Heart right ventricle (tissue), 16 donors: ENCODE data around the gene USP3. TPM values are rescaled to one million over a fixed set of nuclear protein-coding genes. Genes with fewer than 3 reads are reported as not detected.
"Not testable (repeated sequence)": the region's sequence is repeated elsewhere in the genome, so short reads cannot be mapped to it uniquely, and the experiment has no call there.

Source experiments
- ATAC-seq, 8 donors: fragments of 200-7000 bp; cut with Tn5 transposase; one replicate each; pipeline ENCODE4 v1.9.1; 2020; ENCODE audit warnings: mild to moderate bottlenecking in 8 of 8, moderate library complexity in 8 of 8, moderate number of reproducible peaks in 1 of 8
- DNase-seq, 2 donors: peaks; one replicate each; pipeline ENCODE4 v3.0.0-alpha.2; 2020
- H3K27ac ChIP-seq, 10 donors: fragments of 200-600 bp; sonication (generic) in 2 of 10; one replicate each; pipeline versions ENCODE4 v1.5.0 to v1.8.0; 2020 to 2022; ENCODE audit warnings: mild to moderate bottlenecking in 3 of 10
- H3K27me3 ChIP-seq, 7 donors: fragments of 200-600 bp; one replicate each; pipeline ENCODE4 v1.8.0; 2021 to 2022; ENCODE audit warnings: mild to moderate bottlenecking in 2 of 7
- H3K36me3 ChIP-seq, 9 donors: fragments of 200-600 bp; sonication (generic) in 1 of 9; one replicate each; pipeline versions ENCODE4 v1.5.0 to v1.8.0; 2020 to 2022; ENCODE audit warnings: mild to moderate bottlenecking in 2 of 9
- H3K4me1 ChIP-seq, 9 donors: fragments of 200-600 bp; sonication (generic) in 1 of 9; one replicate each; pipeline versions ENCODE4 v1.5.0 to v1.8.0; 2020 to 2022; ENCODE audit warnings: mild to moderate bottlenecking in 4 of 9
- H3K4me3 ChIP-seq, 10 donors: fragments of 200-600 bp; sonication (generic) in 2 of 10; one replicate each; pipeline versions ENCODE4 v1.5.0 to v1.8.0; 2020 to 2022; ENCODE audit warnings: mild to moderate bottlenecking in 7 of 10, moderate library complexity in 2 of 10
- H3K9me3 ChIP-seq, 11 donors: fragments of 200-600 bp in 10 of 11; sonication (generic) in 2 of 11; one replicate each; pipeline versions ENCODE4 v1.5.0 to v1.8.0; 2013 to 2022; ENCODE audit warnings: mild to moderate bottlenecking in 2 of 11, control low read depth in 1 of 11, moderate library complexity in 1 of 11
- WGBS, 2 donors: extraction: QIAGEN DNeasy Blood & Tissue Kit; methylation state at CpG; one replicate each; pipeline ENCODE4 v1.1.7; 2013; ENCODE audit warnings: inconsistent platforms in 1 of 2; 5-methylcytosine and 5-hydroxymethylcytosine counted together
- intact Hi-C, 10 donors: fragments of 100-400 bp; cut with DNase I; formaldehyde crosslinking; loops; one replicate each; pipeline versions ENCODE4 v1.11.1 to v1.14.2; 2022
- polyA plus RNA-seq, 2 donors: library from polyadenylated mRNA; stranded (reverse); fragments of 200-250 nt; gene quantifications; one replicate each; pipeline ENCODE4 v1.2.3, GENCODE V29; 2013
- total RNA-seq, 10 donors: library from RNA; stranded (reverse); fragmentation: NEBNext Ultra II Directional in 3 of 10; extraction: Animal tissue kit (Norgen Biotek cat#: 25700) in 3 of 10; gene quantifications; one replicate each; pipeline versions ENCODE4 v1.2.1 to v1.2.4, GENCODE V29; 2021 to 2023
- TF ChIP-seq, protein P1 (sequence below), 9 donors: fragments of 200-600 bp; sonication (generic) in 2 of 9; IDR thresholded peaks; one replicate each; pipeline versions ENCODE4 v1.5.0 to v1.8.0; 2021 to 2022; ENCODE audit warnings: antibody characterized with exemption in 9 of 9, mild to moderate bottlenecking in 5 of 9, moderate library complexity in 1 of 9
- donor health status: Arrhythmogenic right ventricular cardiomyopathy.
- donor health status: ischemic (EF 13 %, LVEDD 7.1; RV severe dilation, severe dysfunction).
- donor health status: healthy with polysubstance abuse.
- donor health status: DM: no; HTN: yes; CAD: no.
- donor health status: DM: no; HTN: no; CAD: no.
- donor health status: ischemic (EF 25% LVEDD 6.9; RV normal size, moderate dysfunction).
- donor health status: ischemic (EF 25% LVEDD 5.7; RV mildly dilated, moderate dysfunction).
- donor health status: healthy.
- donor health status: DM: yes; HTN: yes; CAD: no.
- donor health status: Ischemic cardiomyopathy.
- donor health status: ischemic (EF 35%, LVEDD 5.7; RV mildly dilated, moderate dysfunction).
- donor health status: nonischemic (EF 11% LVEDD 7.7; RV severe dilation, severe dysfunction).
- donor health status: DM: yes; HTN: yes; CAD: no.
- donor health status: PGD.
- donor health status: ischemic (EF 29% LVEDD 5.4; RV normal size, mild dysfunction).
- donor health status: nonischemic (EF 23%, LVEDD 6.1; RV moderate dilation, normal function).

Gene USP3
- total and polyA plus RNA-seq, 12 donors: 8.4 to 23.7 (median 16.6) TPM

DNA sequence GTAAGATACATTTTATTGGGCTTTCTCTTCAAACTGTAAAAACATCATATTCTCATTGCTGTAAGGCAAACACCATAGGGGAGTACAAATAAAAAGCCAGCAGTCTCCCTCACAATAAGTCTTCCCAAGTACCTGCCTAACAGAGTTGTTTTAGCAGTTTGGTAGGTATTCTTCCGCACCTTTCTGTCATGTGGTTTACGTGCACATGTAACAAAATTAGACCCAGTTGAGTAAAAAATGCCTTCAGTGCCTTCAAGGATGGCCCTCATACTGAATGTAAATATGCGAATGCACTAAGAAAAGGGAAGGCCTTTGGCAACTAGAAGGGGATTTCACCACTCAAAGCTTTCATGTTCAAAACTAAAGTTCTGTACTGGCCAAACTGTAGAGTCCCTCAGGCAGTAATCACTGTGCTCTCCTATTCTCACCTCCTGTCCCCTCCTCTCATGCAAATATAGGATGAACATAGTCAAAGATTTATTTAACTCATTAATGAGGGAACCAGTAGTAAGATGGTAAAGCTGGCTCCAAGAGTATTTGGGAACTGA lies 26.4 kb downstream of the USP3 start:
- H3K27me3 ChIP-seq: no peaks in the 10 kb centered on the region
- no peaks in the 10 kb centered on the region for H3K36me3 ChIP-seq
- H3K4me1 ChIP-seq: peaks cover 0 to 56% (median 11%) of the 10 kb centered on the region in 9 donors
- intact Hi-C loops: no loop called here
- TF ChIP-seq, protein P1, sequence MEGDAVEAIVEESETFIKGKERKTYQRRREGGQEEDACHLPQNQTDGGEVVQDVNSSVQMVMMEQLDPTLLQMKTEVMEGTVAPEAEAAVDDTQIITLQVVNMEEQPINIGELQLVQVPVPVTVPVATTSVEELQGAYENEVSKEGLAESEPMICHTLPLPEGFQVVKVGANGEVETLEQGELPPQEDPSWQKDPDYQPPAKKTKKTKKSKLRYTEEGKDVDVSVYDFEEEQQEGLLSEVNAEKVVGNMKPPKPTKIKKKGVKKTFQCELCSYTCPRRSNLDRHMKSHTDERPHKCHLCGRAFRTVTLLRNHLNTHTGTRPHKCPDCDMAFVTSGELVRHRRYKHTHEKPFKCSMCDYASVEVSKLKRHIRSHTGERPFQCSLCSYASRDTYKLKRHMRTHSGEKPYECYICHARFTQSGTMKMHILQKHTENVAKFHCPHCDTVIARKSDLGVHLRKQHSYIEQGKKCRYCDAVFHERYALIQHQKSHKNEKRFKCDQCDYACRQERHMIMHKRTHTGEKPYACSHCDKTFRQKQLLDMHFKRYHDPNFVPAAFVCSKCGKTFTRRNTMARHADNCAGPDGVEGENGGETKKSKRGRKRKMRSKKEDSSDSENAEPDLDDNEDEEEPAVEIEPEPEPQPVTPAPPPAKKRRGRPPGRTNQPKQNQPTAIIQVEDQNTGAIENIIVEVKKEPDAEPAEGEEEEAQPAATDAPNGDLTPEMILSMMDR (IDR thresholded peaks at IDR 0.05): no peak
- H3K4me3 ChIP-seq: no peak overlapping the region
- 94 to 99% methylated on average over 3 of the region's 3 CpGs for WGBS, 2 donors
- no peaks in the 10 kb centered on the region for H3K9me3 ChIP-seq
- no peak overlapping the region for H3K27ac ChIP-seq
- DNase-seq (no peak), ATAC-seq (no peak)

DNA sequence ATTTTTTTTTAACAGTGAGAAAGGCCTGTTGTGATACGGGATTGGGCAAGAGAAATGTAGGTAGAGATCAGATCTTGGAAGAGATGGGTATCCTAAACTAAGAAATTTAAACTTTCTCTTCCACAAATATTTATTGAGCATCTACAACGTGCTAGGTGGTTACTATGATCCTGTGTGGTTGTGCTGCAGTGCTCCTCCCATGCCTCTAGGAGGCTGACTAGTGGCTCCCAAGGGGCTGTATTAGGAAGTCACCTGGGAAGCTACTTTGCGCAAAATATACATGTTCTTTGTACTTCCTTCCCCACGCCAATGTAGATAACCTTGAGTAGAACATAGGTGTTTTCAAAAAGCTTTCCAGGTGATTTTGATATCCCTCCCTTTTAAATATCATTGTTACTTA lies 27.2 kb downstream of the USP3 start:
- ATAC-seq: no peak
- TF ChIP-seq, protein P1 (IDR thresholded peaks at IDR 0.05): peak in 2 of 9 donors; percentile 9 to 25
- intact Hi-C loops: no loop called here
- Histone ChIP-seq H3K36me3 (no peaks in the 10 kb centered on the region), H3K4me3 (no peak overlapping the region), H3K27me3 (no peaks in the 10 kb centered on the region), H3K9me3 (no peaks in the 10 kb centered on the region), H3K27ac (no peak overlapping the region), H3K4me1 (peaks cover 0 to 56% (median 11%) of the 10 kb centered on the region in 9 donors)
- WGBS, 2 donors: 92% methylated on average over 4 of the region's 4 CpGs
- no peak for DNase-seq

DNA sequence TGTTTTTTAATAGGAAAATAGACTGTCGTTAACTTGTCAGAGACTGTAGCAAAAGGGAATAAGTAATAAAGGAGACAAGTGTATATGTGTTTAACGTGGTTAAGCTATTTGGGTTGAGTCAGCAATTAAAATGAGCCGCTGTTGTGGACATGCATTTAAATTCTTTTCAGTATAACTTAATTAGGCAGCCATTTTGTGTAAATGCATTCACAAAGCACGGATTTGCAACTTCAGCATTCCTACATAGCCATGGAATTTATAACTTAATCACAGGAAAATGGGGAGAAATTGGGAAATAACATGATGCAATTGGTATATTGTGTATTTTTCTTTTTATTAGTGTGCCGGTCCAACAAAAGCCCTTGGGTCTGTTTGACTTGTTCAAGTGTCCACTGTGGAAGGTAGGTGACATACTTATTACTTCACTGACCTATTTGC lies 27.9 kb downstream of the USP3 start:
- TF ChIP-seq, protein P1 (IDR thresholded peaks at IDR 0.05): no peak
- DNase-seq: no peak
- H3K9me3 ChIP-seq: no peaks in the 10 kb centered on the region
- ATAC-seq: no peak
- H3K36me3 ChIP-seq: peaks cover 0 to 6% (median 0%) of the 10 kb centered on the region in 9 donors
- intact Hi-C loops: no loop called here
- no peaks in the 10 kb centered on the region for H3K27me3 ChIP-seq
- no peak overlapping the region for H3K27ac ChIP-seq
- no peak overlapping the region for H3K4me3 ChIP-seq
- WGBS, 2 donors: 87 to 88% methylated on average over 5 of the region's 5 CpGs
- peaks cover 0 to 56% (median 11%) of the 10 kb centered on the region in 9 donors for H3K4me1 ChIP-seq

DNA sequence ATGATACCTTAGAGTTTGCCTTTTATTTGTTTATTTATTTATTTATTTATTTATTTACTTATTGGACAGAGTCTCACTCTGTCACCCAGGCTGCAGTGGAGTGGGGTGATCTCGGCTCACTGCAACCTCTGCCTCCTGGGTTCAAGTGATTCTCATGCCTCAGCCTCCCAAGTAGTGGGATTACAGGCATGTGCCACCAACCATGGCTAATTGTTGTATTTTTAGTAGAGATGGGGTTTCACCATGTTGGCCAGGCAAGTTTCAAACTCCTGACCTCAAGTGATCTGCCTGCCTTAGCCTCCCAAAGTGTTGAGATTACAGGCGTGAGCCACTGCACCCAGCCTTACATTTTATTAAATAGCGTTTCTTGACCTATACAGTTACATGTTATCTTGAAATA lies 30.5 kb downstream of the USP3 start:
- peaks cover 0 to 54% (median 0%) of the 10 kb centered on the region in 9 donors for H3K4me1 ChIP-seq
- H3K9me3 ChIP-seq, H3K4me3 ChIP-seq, intact Hi-C loops, H3K27me3 ChIP-seq, H3K27ac ChIP-seq, ATAC-seq, DNase-seq: not testable (repeated sequence)
- 96 to 97% methylated on average over 3 of the region's 3 CpGs for WGBS, 2 donors
- peaks cover 0 to 31% (median 0%) of the 10 kb centered on the region in 9 donors for H3K36me3 ChIP-seq

DNA sequence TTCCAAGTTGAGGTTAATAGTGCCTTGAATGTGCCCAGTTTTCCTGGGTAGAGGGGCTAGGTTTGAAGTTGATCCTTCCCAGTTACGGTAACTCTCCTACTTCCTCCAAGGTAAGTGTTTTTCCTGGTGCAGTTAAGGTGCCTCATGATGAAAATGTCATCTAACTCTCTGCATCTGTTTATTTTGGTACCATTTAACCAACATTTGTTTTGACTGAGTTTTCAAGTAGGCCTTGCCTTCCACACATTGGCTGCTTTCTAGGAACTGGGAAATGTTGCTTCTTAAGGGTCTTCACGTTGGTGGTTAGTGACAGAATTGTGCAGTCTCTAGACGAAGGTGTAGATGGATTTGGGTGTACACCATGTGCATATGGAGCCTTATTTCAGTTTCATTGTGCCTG lies 31.3 kb downstream of the USP3 start:
- no peak overlapping the region for H3K27ac ChIP-seq
- peaks cover 0 to 35% (median 0%) of the 10 kb centered on the region in 9 donors for H3K36me3 ChIP-seq
- no peak overlapping the region for H3K4me3 ChIP-seq
- DNase-seq (no peak), ATAC-seq (no peak)
- intact Hi-C loops: no loop called here
- H3K4me1 ChIP-seq: peaks cover 0 to 50% (median 0%) of the 10 kb centered on the region in 9 donors
- TF ChIP-seq, protein P1 (IDR thresholded peaks at IDR 0.05): no peak
- no peaks in the 10 kb centered on the region for H3K27me3 ChIP-seq
- no peaks in the 10 kb centered on the region for H3K9me3 ChIP-seq
- 92 to 95% methylated on average over 3 of the region's 3 CpGs for WGBS, 2 donors
